Fibroblast of pulmonary artery (primary cell): ENCODE results near the gene BCL2L2.

ENCODE experiments used
- DNase-seq: peaks from one replicate; pipeline ENCODE4 v3.0.0-alpha.2; 2010; ENCODE audit warnings: low read depth
- H3K4me3 ChIP-seq: replicated peaks from 2 replicates; pipeline ENCODE4 v1.5.1; 2011; ENCODE audit warnings: low read depth, mild to moderate bottlenecking, control low read depth, low read length, moderate library complexity
- CTCF ChIP-seq: IDR thresholded peaks from 2 replicates; pipeline ENCODE4 v1.5.1; 2011; ENCODE audit warnings: mild to moderate bottlenecking, control low read depth, low read length, inconsistent platforms; ENCODE audit errors: missing control alignments

The BCL2L2 gene

GRCh38 chr14:23296012-23296777 is 10.4 kb upstream of the BCL2L2 start:
- no peak overlapping the region for H3K4me3 ChIP-seq
- TF ChIP-seq CTCF, result no peak
- no peak for DNase-seq

- TF ChIP-seq CTCF, result no peak
- H3K4me3 ChIP-seq, result no peak overlapping the region
- DNase-seq, result no peak
Measured at GRCh38 chr14:23297096-23297495, 9.5 kb upstream of the BCL2L2 start.

- no peak for DNase-seq
- TF ChIP-seq CTCF, result no peak
Measured at GRCh38 chr14:23297611-23298277, 8.9 kb upstream of the BCL2L2 start.

GRCh38 chr14:23299211-23299957 is 7.2 kb upstream of the BCL2L2 start:
- no peak overlapping the region for H3K4me3 ChIP-seq
- TF ChIP-seq CTCF, result peak; percentile 43
- peak; percentile 73 for DNase-seq

More at GRCh38 chr14:23297611-23298277, 8.9 kb upstream of the BCL2L2 start:
- no peak overlapping the region for H3K4me3 ChIP-seq

- TF ChIP-seq CTCF, result no peak
- peak overlapping the region; percentile 82 for H3K4me3 ChIP-seq
- no peak for DNase-seq
Measured at GRCh38 chr14:23299986-23300686, 6.5 kb upstream of the BCL2L2 start.

GRCh38 chr14:23300687-23301223 is 5.9 kb upstream of the BCL2L2 start:
- no peak for TF ChIP-seq CTCF
- peak; percentile 28 for DNase-seq
- peak overlapping the region; percentile 82 for H3K4me3 ChIP-seq
